OCI-LY3 (cell line): ENCODE measurements around the gene OVOL2.

Source experiments
- H2AFZ ChIP-seq: fragments of 200-600, 300-600 bp; shearing (Covaris generic); 2 replicates; pipeline ENCODE4 v1.6.0; 2014; ENCODE audit warnings: antibody characterized with exemption, low read depth, low read length
- H3K27ac ChIP-seq: fragments of 200-600, 300-600 bp; sonication (generic); 2 replicates; pipeline ENCODE4 v1.5.1; 2014; ENCODE audit warnings: mild to moderate bottlenecking, low read length, moderate library complexity, mixed read lengths
- H3K27me3 ChIP-seq: fragments of 200-600, 300-600 bp; sonication (generic); 2 replicates; pipeline ENCODE4 v1.6.1; 2014; ENCODE audit warnings: low read depth, low read length, mixed read lengths
- H3K36me3 ChIP-seq: fragments of 200-600, 300-600 bp; sonication (generic); replicated peaks from 2 replicates; pipeline ENCODE3; 2014; ENCODE audit warnings: low read depth, low read length, mixed read lengths
- H3K4me1 ChIP-seq: fragments of 300-600, 200-600 bp; sonication (generic); 2 replicates; pipeline ENCODE4 v1.6.1; 2014; ENCODE audit warnings: low read length, mixed read lengths
- H3K4me2 ChIP-seq: fragments of 200-600, 300-600 bp; sonication (generic); 2 replicates; pipeline ENCODE4 v1.6.1; 2014; ENCODE audit warnings: low read length, mixed read lengths
- H3K4me3 ChIP-seq: fragments of 300-600, 200-600 bp; sonication (generic); 2 replicates; pipeline ENCODE4 v1.5.1; 2014; ENCODE audit warnings: antibody characterized with exemption, mild to moderate bottlenecking, low read length, moderate library complexity
- H3K79me2 ChIP-seq: fragments of 300-600, 200-600 bp; shearing (Covaris generic); 2 replicates; pipeline ENCODE4 v1.6.1; 2014; ENCODE audit warnings: mild to moderate bottlenecking, low read length, mixed read lengths
- H3K9ac ChIP-seq: fragments of 300-600, 200-600 bp; shearing (Covaris generic); 2 replicates; pipeline ENCODE4 v1.6.0; 2014; ENCODE audit warnings: mild to moderate bottlenecking, low read length, moderate library complexity
- H3K9me3 ChIP-seq: fragments of 200-600, 300-600 bp; shearing (Covaris generic); 2 replicates; pipeline ENCODE4 v1.6.1; 2014; ENCODE audit warnings: low read length, mixed read lengths; ENCODE audit not compliant: insufficient read depth
- H4K20me1 ChIP-seq: fragments of 200-600, 300-600 bp; sonication (generic); 2 replicates; pipeline ENCODE4 v1.6.1; 2016; ENCODE audit warnings: low read length, mixed read lengths; ENCODE audit not compliant: insufficient read depth
- EZH2phosphoT487 ChIP-seq: fragments of 200-600 bp; shearing (Covaris generic); IDR thresholded peaks from 2 replicates; pipeline ENCODE4 v1.6.1; 2018; ENCODE audit warnings: antibody characterized with exemption, mixed run types, low read depth
- TF ChIP-seq, protein P1 (sequence below): fragments of 200-600, 300-600 bp; sonication (generic); IDR thresholded peaks from 2 replicates; pipeline ENCODE4 v1.5.1; 2014; ENCODE audit warnings: antibody characterized with exemption, low read length, low read depth

The OVOL2 gene

DNA sequence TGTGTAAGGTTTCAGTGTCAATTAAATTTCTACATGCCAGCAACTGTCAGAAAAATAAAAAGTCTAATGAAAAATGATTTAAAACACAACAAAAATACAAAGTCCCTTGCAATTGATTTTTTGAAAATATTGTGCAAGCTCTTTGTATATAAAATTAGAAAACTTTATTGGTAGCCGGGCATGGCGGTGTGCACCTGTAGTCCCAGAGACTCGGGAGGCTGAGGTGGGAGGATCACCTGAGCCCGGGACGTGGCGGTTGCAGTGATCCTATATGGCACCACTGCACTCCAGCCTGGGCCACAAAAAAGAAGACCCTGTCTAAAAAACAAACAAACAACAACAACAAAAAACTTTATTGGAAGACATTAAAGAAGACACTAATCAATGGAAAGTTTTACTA, 6.0 kb upstream of the OVOL2 start:
- Histone ChIP-seq H2AFZ (no peak overlapping the region), H3K27me3 (peaks cover 20% of the 10 kb centered on the region; the same call in 1 of the 2 replicates)
- TF ChIP-seq EZH2phosphoT487 = no peak
- TF ChIP-seq, protein P1, sequence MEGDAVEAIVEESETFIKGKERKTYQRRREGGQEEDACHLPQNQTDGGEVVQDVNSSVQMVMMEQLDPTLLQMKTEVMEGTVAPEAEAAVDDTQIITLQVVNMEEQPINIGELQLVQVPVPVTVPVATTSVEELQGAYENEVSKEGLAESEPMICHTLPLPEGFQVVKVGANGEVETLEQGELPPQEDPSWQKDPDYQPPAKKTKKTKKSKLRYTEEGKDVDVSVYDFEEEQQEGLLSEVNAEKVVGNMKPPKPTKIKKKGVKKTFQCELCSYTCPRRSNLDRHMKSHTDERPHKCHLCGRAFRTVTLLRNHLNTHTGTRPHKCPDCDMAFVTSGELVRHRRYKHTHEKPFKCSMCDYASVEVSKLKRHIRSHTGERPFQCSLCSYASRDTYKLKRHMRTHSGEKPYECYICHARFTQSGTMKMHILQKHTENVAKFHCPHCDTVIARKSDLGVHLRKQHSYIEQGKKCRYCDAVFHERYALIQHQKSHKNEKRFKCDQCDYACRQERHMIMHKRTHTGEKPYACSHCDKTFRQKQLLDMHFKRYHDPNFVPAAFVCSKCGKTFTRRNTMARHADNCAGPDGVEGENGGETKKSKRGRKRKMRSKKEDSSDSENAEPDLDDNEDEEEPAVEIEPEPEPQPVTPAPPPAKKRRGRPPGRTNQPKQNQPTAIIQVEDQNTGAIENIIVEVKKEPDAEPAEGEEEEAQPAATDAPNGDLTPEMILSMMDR = no peak

DNA sequence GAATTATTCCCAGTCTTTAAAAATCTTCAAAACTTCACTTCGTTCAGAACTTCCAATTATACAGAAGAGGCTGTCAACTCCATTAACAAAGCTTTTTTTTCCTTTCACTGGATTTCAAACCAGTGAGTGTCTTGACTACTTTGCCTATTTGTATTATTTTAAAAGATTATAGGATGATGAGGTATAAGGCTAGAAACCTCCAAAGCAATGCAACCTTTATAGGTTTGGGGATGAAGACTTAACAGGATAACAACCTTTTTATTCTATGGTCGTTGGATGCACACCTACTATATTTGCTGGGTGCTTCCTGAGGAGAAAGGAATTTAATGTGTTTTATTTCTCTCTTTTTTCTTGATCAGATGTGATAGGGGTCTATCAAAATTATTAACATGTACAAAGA, 1.9 kb upstream of the OVOL2 start:
- H3K4me3 ChIP-seq = no peak overlapping the region
- H3K9me3 ChIP-seq = no peaks in the 10 kb centered on the region
- peaks cover 20% of the 10 kb centered on the region; the same call in 1 of the 2 replicates for H3K27me3 ChIP-seq
- no peak overlapping the region for H3K9ac ChIP-seq
- no peak overlapping the region for H2AFZ ChIP-seq
- TF ChIP-seq EZH2phosphoT487 = no peak
- TF ChIP-seq, protein P1 = no peak
- no peaks in the 10 kb centered on the region for H4K20me1 ChIP-seq
- no peaks in the 10 kb centered on the region for H3K79me2 ChIP-seq
- H3K36me3 ChIP-seq = no peaks in the 10 kb centered on the region
- no peaks in the 10 kb centered on the region for H3K4me1 ChIP-seq
- no peak overlapping the region for H3K27ac ChIP-seq
- no peak overlapping the region for H3K4me2 ChIP-seq

More for the DNA sequence above, 6.0 kb upstream of the OVOL2 start:
- Histone ChIP-seq H3K4me3 (no peak overlapping the region), H3K4me2 (no peak overlapping the region), H3K4me1 (no peaks in the 10 kb centered on the region), H3K9me3 (no peaks in the 10 kb centered on the region), H3K36me3 (no peaks in the 10 kb centered on the region), H3K9ac (no peak overlapping the region), H3K79me2 (no peaks in the 10 kb centered on the region), H4K20me1 (no peaks in the 10 kb centered on the region), H3K27ac (no peak overlapping the region)

DNA sequence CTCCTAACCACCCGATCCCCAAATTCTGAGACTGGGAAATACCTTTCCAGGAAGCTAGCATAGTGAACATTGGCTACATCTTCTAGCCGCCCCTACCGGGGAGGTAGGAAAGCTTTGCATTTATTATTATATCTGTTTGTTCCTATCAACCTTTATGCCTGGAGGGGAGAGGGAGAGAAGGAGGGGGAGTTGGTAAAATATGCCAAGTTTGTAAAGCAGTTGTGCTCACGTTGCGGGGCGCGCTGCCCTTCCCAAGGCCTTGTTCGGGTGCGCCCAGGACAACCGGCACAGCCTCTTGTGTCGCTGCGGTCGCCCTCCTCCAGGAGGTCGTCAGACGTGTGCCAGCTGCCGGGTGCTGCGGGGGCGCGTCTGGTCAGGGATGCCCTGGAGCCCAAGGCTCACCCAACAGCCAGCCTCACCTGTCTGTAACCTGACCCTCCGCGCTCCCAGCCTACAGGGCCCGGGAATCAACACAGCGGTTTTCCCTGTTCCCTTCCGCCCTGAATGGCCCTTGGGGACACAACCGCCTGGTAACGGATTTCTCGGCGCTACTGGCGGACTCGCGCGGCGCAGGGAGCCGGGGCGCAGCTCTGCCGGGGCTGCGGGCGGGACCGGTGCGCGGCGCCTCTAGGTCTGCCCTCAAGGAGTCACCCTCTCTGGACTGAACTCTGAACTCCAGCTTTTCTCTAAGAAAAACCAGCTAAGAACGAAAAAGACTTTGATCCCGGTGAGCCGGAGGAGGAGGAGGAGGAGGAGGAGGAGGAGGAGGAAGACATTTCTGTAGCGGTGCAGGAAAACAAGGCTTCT, 1.1 kb upstream of the OVOL2 start:
- Histone ChIP-seq H3K79me2 (no peaks in the 10 kb centered on the region), H3K9me3 (no peaks in the 10 kb centered on the region), H3K27me3 (peaks cover 20% of the 10 kb centered on the region; the same call in 1 of the 2 replicates), H3K27ac (no peak overlapping the region), H2AFZ (no peak overlapping the region), H3K9ac (no peak overlapping the region), H3K4me1 (no peaks in the 10 kb centered on the region), H3K4me2 (no peak overlapping the region), H3K4me3 (no peak overlapping the region), H4K20me1 (no peaks in the 10 kb centered on the region), H3K36me3 (no peaks in the 10 kb centered on the region)
- TF ChIP-seq EZH2phosphoT487 = no peak
- TF ChIP-seq, protein P1 = no peak

DNA sequence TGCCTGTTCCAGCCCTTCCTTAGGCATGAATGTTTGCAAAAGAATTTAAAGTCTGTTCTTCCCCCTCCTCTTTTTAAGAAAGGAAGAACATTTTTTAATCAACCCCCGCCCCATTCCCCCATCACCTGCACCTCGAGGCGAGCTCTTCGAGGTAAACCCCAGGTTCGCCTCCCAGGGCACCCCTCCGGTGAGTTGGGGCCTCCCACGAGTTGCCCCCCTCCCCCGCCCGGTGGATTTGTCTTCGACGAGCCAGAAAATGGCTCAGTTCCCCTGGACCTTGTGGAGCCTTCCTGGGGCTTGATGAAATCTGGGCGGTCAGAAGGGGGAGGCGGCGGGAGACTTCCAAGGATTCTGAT, 256 bp upstream of the OVOL2 start:
- no peaks in the 10 kb centered on the region for H3K4me1 ChIP-seq
- no peak overlapping the region for H3K27ac ChIP-seq
- H4K20me1 ChIP-seq = no peaks in the 10 kb centered on the region
- H2AFZ ChIP-seq = no peak overlapping the region
- H3K36me3 ChIP-seq = no peaks in the 10 kb centered on the region
- H3K4me2 ChIP-seq = no peak overlapping the region
- no peaks in the 10 kb centered on the region for H3K9me3 ChIP-seq
- no peak overlapping the region for H3K9ac ChIP-seq
- H3K79me2 ChIP-seq = no peaks in the 10 kb centered on the region
- H3K27me3 ChIP-seq = peaks cover 23% of the 10 kb centered on the region; the same call in 1 of the 2 replicates
- TF ChIP-seq EZH2phosphoT487 = no peak
- TF ChIP-seq, protein P1 = no peak
- H3K4me3 ChIP-seq = no peak overlapping the region
